Nephron (organoid): ENCODE measurements around the gene CRYL1.

Source experiments
- H3K27ac Mint-ChIP-seq, 3 experiments: 2 replicates each; pipeline ENCODE4 v1.8.0; 2020; ENCODE audit warnings: mixed read lengths in 3 of 3, mild to moderate bottlenecking in 2 of 3, moderate library complexity in 1 of 3
- H3K27me3 Mint-ChIP-seq: 2 replicates; pipeline ENCODE4 v1.8.0; 2021; ENCODE audit warnings: low read depth, mild to moderate bottlenecking, moderate library complexity, mixed read lengths
- H3K36me3 Mint-ChIP-seq: 2 replicates; pipeline ENCODE4 v1.8.0; 2020; ENCODE audit warnings: low read depth, mixed read lengths
- H3K4me1 Mint-ChIP-seq: 2 replicates; pipeline ENCODE4 v1.8.0; 2020; ENCODE audit warnings: mixed read lengths
- H3K4me3 Mint-ChIP-seq, 3 experiments: 2 replicates each; pipeline ENCODE4 v1.8.0; 2020; ENCODE audit warnings: mild to moderate bottlenecking in 3 of 3, mixed read lengths in 3 of 3, moderate library complexity in 2 of 3
- H3K9me3 Mint-ChIP-seq: 2 replicates; pipeline ENCODE4 v1.8.0; 2020; ENCODE audit warnings: mixed read lengths
- CTCF ChIP-seq, 3 experiments: fragments of 200-600 bp; sonication (generic); IDR thresholded peaks; one replicate each; pipeline ENCODE4 v1.5.0; 2021; ENCODE audit warnings: antibody characterized with exemption in 3 of 3; ENCODE audit not compliant: unreplicated experiment in 3 of 3

CRYL1 gene

GRCh38 chr13:20487927-20488326 lies 37.7 kb downstream of the CRYL1 start:
- no peak overlapping the region for H3K27ac Mint-ChIP-seq
- H3K4me1 Mint-ChIP-seq: peaks cover 7% of the 10 kb centered on the region
- no peak overlapping the region for H3K4me3 Mint-ChIP-seq
- H3K27me3 Mint-ChIP-seq: no peaks in the 10 kb centered on the region
- peaks cover 6% of the 10 kb centered on the region for H3K36me3 Mint-ChIP-seq
- no peaks in the 10 kb centered on the region for H3K9me3 Mint-ChIP-seq
- TF ChIP-seq CTCF (IDR thresholded peaks at IDR 0.05; ENCODE audit: unreplicated experiment in 3 of 3): no peak

- H3K27ac Mint-ChIP-seq: no peak overlapping the region
- H3K36me3 Mint-ChIP-seq: peaks cover 13% of the 10 kb centered on the region
- peaks cover 14% of the 10 kb centered on the region for H3K4me1 Mint-ChIP-seq
Measured at GRCh38 chr13:20482787-20483186, 42.9 kb downstream of the CRYL1 start.

GRCh38 chr13:20482275-20482761 lies 43.3 kb downstream of the CRYL1 start:
- TF ChIP-seq CTCF (IDR thresholded peaks at IDR 0.05; ENCODE audit: unreplicated experiment in 3 of 3): no peak
- no peaks in the 10 kb centered on the region for H3K27me3 Mint-ChIP-seq
- H3K27ac Mint-ChIP-seq: peak overlapping the region in 1 of 3 experiments; percentile 41
- peaks cover 13% of the 10 kb centered on the region for H3K36me3 Mint-ChIP-seq
- peaks cover 14% of the 10 kb centered on the region for H3K4me1 Mint-ChIP-seq
- H3K4me3 Mint-ChIP-seq: no peak overlapping the region
- H3K9me3 Mint-ChIP-seq: no peaks in the 10 kb centered on the region

More at GRCh38 chr13:20482787-20483186, 42.9 kb downstream of the CRYL1 start:
- TF ChIP-seq CTCF (IDR thresholded peaks at IDR 0.05; ENCODE audit: unreplicated experiment in 3 of 3): no peak
- Mint-ChIP-seq H3K27me3 (no peaks in the 10 kb centered on the region), H3K4me3 (no peak overlapping the region), H3K9me3 (no peaks in the 10 kb centered on the region)

- no peaks in the 10 kb centered on the region for H3K27me3 Mint-ChIP-seq
- H3K9me3 Mint-ChIP-seq: no peaks in the 10 kb centered on the region
- peaks cover 7% of the 10 kb centered on the region for H3K4me1 Mint-ChIP-seq
- H3K27ac Mint-ChIP-seq: no peak overlapping the region
- no peak overlapping the region for H3K4me3 Mint-ChIP-seq
- TF ChIP-seq CTCF (IDR thresholded peaks at IDR 0.05; ENCODE audit: unreplicated experiment in 3 of 3): no peak
- peaks cover 4% of the 10 kb centered on the region for H3K36me3 Mint-ChIP-seq
Measured at GRCh38 chr13:20477394-20477793, 48.3 kb downstream of the CRYL1 start.

GRCh38 chr13:20475927-20476691 lies 49.5 kb downstream of the CRYL1 start:
- no peak overlapping the region for H3K27ac Mint-ChIP-seq
- no peak overlapping the region for H3K4me3 Mint-ChIP-seq
- no peaks in the 10 kb centered on the region for H3K9me3 Mint-ChIP-seq
- H3K36me3 Mint-ChIP-seq: peaks cover 10% of the 10 kb centered on the region
- H3K27me3 Mint-ChIP-seq: no peaks in the 10 kb centered on the region
- no peaks in the 10 kb centered on the region for H3K4me1 Mint-ChIP-seq
- TF ChIP-seq CTCF (IDR thresholded peaks at IDR 0.05; ENCODE audit: unreplicated experiment in 3 of 3): no peak

GRCh38 chr13:20474515-20474914 lies 51.1 kb downstream of the CRYL1 start:
- Mint-ChIP-seq H3K4me1 (no peaks in the 10 kb centered on the region), H3K9me3 (no peaks in the 10 kb centered on the region), H3K36me3 (peaks cover 6% of the 10 kb centered on the region), H3K27me3 (no peaks in the 10 kb centered on the region), H3K27ac (no peak overlapping the region), H3K4me3 (no peak overlapping the region)
- TF ChIP-seq CTCF (IDR thresholded peaks at IDR 0.05; ENCODE audit: unreplicated experiment in 3 of 3): no peak
